ENCODE measurements around the gene DCHS2. TPM values are rescaled to one million over a fixed set of nuclear protein-coding genes. Genes with fewer than 3 reads are reported as not detected.

The DCHS2 gene
- total and polyA plus RNA-seq, 10 of the 15 experiments (the other 5 are each of a cell fraction or from before 2014, with no cell fraction given): 0.01 to 0.31 (median 0.06) TPM; not detected in 3

DNA sequence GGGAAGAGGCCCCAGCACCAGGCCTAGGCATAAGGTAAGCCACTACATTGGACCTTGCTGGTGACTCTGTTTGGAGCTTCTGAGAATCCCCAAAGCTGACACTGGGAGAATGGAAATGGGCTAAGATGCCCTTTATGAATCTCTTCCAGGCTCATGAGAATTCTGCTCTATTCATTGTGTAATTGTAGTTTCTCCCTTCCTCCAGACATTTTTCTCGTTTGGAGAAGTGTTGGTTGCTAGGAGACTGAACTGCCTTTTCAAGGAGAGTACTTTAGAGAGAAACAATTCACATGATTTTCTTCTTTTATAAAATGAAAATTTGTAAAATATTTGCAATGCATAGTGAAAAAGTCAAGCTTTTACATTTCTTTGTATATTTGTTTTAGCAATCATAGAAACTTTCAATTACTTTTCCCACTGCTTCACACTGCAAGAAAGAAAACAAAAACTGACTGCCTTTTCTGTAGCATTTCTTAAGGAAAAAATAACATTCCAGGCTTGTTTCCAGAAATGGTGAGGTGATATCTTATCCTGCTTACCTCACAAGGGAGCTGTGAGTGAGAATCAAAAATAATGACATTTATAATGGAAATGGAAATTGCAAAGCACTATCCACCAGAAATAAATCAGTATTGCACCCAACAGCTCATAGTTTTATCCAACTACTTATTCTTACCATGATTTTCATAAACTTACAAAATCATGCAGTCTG, 24.9 kb upstream of the DCHS2 start:
- in situ Hi-C loops (cut with MboI) (no loop called here), intact Hi-C loops (cut with micrococcal nuclease; ENCODE audit: unreplicated experiment) (no loop called here)
- no peak overlapping the region for H2AFZ ChIP-seq (ENCODE audit: control insufficient read depth, low read depth, low read length)
- no peaks in the 10 kb centered on the region for H3K4me1 ChIP-seq (ENCODE audit: control insufficient read depth, insufficient read depth, low read length)
- H3K27me3 ChIP-seq (replicated peaks in 1 of 2; ENCODE audit: control insufficient read depth in 2 of 2, insufficient read depth in 2 of 2, low read length in 1 of 2): peaks cover 0 to 3% of the 10 kb centered on the region in 2 experiments; a peak in 3 of 4 replicates
- no peak for FAIRE-seq
- TF ChIP-seq E2F8 (IDR thresholded peaks at IDR 0.05; ENCODE audit: low read depth, partially characterized antibody) (no peak), E4F1 (IDR thresholded peaks at IDR 0.05; ENCODE audit: borderline replicate concordance, partially characterized antibody) (no peak), ZNF217 (IDR thresholded peaks at IDR 0.05) (no peak), JUNB (IDR thresholded peaks at IDR 0.05) (no peak), PAX8 (IDR thresholded peaks at IDR 0.05) (no peak), STAT3 (IDR thresholded peaks at IDR 0.05; ENCODE audit: low read depth, low read length) (no peak), MTA2 (IDR thresholded peaks at IDR 0.05; ENCODE audit: low read depth) (no peak), CEBPB (IDR thresholded peaks at IDR 0.05; ENCODE audit: borderline replicate concordance in 1 of 2, low read depth in 2 of 2, low read length in 2 of 2) (no peak), POU2F2 (IDR thresholded peaks at IDR 0.05; ENCODE audit: borderline replicate concordance, low read depth, low read length) (no peak), STAT1 (conservative IDR thresholded peaks at IDR 0.05) (no peak), CREM (IDR thresholded peaks at IDR 0.05; ENCODE audit: low read depth) (no peak)
- TF ChIP-seq, protein P1, sequence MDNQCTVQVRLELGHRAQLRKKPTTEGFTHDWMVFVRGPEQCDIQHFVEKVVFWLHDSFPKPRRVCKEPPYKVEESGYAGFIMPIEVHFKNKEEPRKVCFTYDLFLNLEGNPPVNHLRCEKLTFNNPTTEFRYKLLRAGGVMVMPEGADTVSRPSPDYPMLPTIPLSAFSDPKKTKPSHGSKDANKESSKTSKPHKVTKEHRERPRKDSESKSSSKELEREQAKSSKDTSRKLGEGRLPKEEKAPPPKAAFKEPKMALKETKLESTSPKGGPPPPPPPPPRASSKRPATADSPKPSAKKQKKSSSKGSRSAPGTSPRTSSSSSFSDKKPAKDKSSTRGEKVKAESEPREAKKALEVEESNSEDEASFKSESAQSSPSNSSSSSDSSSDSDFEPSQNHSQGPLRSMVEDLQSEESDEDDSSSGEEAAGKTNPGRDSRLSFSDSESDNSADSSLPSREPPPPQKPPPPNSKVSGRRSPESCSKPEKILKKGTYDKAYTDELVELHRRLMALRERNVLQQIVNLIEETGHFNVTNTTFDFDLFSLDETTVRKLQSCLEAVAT (IDR thresholded peaks at IDR 0.05): no peak
- no peak overlapping the region for H3K4me3 ChIP-seq
- H4K20me1 ChIP-seq (ENCODE audit: control insufficient read depth, insufficient read depth): no peaks in the 10 kb centered on the region
- H3K36me3 ChIP-seq (ENCODE audit: control insufficient read depth in 2 of 2, insufficient read depth in 2 of 2, low read length in 1 of 2): no peaks in the 10 kb centered on the region
- H3K4me2 ChIP-seq (ENCODE audit: control insufficient read depth, insufficient read depth): no peak overlapping the region
- no peaks in the 10 kb centered on the region for H3K9me3 ChIP-seq (replicated peaks; ENCODE audit: control insufficient read depth, insufficient read depth, low read length)
- H3K79me2 ChIP-seq (ENCODE audit: control insufficient read depth, insufficient read depth, low read length): no peaks in the 10 kb centered on the region
- ChIA-PET RAD21 (ENCODE audit: unreplicated experiment) (interaction anchor here (1.4 kb wide), 1 partner anchor 10 kb away, joined by 5 read pairs; no protein-coding TSS in a partner anchor), SMC1A (ENCODE audit: uncharacterized antibody, unreplicated experiment) (interaction anchor here (3.4 kb wide), 1 partner anchor 10 kb away, joined by 14 read pairs; no protein-coding TSS in a partner anchor), CTCF (interaction anchor here (0.8 to 2.6 kb wide), 3 partner anchors 9 to 767 kb away, joined by 3 to 12 read pairs (median 3); no protein-coding TSS in a partner anchor), POLR2A (no interaction called here)
- BruUV-seq (replicated peaks): no TSS peak
- no peak for DNase-seq (ENCODE audit: low read depth, low spot score)
- H3K9ac ChIP-seq (ENCODE audit: control insufficient read depth, insufficient read depth, low read length): no peak overlapping the region
- WGBS (ENCODE audit: insufficient coverage, insufficient replicate concordance, low lambda C conversion rate, missing lambda C conversion rate): 0% methylated on average over 1 of the region's 1 CpG
- no peak overlapping the region for H3K27ac ChIP-seq (ENCODE audit: control insufficient read depth, insufficient read depth)
- no peak for ATAC-seq

Measured in GM12878 (cell line).